H9 (cell line): ENCODE data around the gene RAB11FIP5. TPM values are rescaled to one million over a fixed set of nuclear protein-coding genes. Genes with fewer than 3 reads are reported as not detected.

Experiments used
- DNase-seq: peaks from one replicate; pipeline ENCODE4 v3.0.0-alpha.2; 2017
- H2AFZ ChIP-seq: one replicate; pipeline ENCODE4 v1.6.1; 2013; ENCODE audit warnings: mild to moderate bottlenecking, low read length, control low read depth, moderate library complexity
- H2AK5ac ChIP-seq: 2 replicates; pipeline ENCODE4 v1.6.1; 2013; ENCODE audit warnings: low read length, control low read depth, mixed read lengths; ENCODE audit not compliant: insufficient read length
- H2BK120ac ChIP-seq: one replicate; pipeline ENCODE4 v1.6.1; 2013; ENCODE audit warnings: low read depth, mild to moderate bottlenecking, low read length, control low read depth, inconsistent platforms; ENCODE audit not compliant: poor library complexity, severe bottlenecking
- H2BK12ac ChIP-seq: 2 replicates; pipeline ENCODE4 v1.6.1; 2013; ENCODE audit warnings: low read length, control low read depth, mixed read lengths, low read depth; ENCODE audit not compliant: insufficient read length
- H2BK15ac ChIP-seq: 2 replicates; pipeline ENCODE4 v1.6.1; 2013; ENCODE audit warnings: low read depth, low read length, control low read depth
- H2BK20ac ChIP-seq: one replicate; pipeline ENCODE4 v1.6.1; 2013; ENCODE audit warnings: low read depth, mild to moderate bottlenecking, low read length, control low read depth, inconsistent platforms; ENCODE audit not compliant: poor library complexity, severe bottlenecking
- H2BK5ac ChIP-seq: 2 replicates; pipeline ENCODE4 v1.6.1; 2013; ENCODE audit warnings: low read length, control low read depth, mixed read lengths; ENCODE audit not compliant: insufficient read length
- H3K14ac ChIP-seq: 2 replicates; pipeline ENCODE4 v1.6.1; 2013; ENCODE audit warnings: low read length, control low read depth; ENCODE audit not compliant: insufficient read depth
- H3K18ac ChIP-seq: 2 replicates; pipeline ENCODE4 v1.6.1; 2013; ENCODE audit warnings: low read depth, mild to moderate bottlenecking, mixed read lengths, low read length, control low read depth; ENCODE audit not compliant: insufficient read length
- H3K23ac ChIP-seq: 2 replicates; pipeline ENCODE4 v1.6.1; 2013; ENCODE audit warnings: low read length, control low read depth, mixed read lengths, low read depth; ENCODE audit not compliant: insufficient read length
- H3K23me2 ChIP-seq: 2 replicates; pipeline ENCODE4 v1.6.1; 2013; ENCODE audit warnings: low read depth, mild to moderate bottlenecking, mixed read lengths, low read length, control low read depth; ENCODE audit not compliant: insufficient read length, poor library complexity, severe bottlenecking
- H3K27ac ChIP-seq: 2 replicates; pipeline ENCODE4 v1.5.1; 2013; ENCODE audit warnings: low read length, control low read depth, mixed read lengths, low read depth; ENCODE audit not compliant: insufficient read length
- H3K27me3 ChIP-seq: 2 replicates; pipeline ENCODE4 v1.6.1; 2013; ENCODE audit warnings: low read length, control low read depth, inconsistent platforms; ENCODE audit not compliant: insufficient read depth
- H3K4ac ChIP-seq: 2 replicates; pipeline ENCODE4 v1.6.1; 2013; ENCODE audit warnings: low read depth, mild to moderate bottlenecking, control low read depth, inconsistent platforms, low read length, moderate library complexity
- H3K4me1 ChIP-seq: 2 replicates; pipeline ENCODE4 v1.6.1; 2013; ENCODE audit warnings: low read length, control low read depth, inconsistent platforms; ENCODE audit not compliant: insufficient read depth
- H3K4me2 ChIP-seq: 2 replicates; pipeline ENCODE4 v1.6.1; 2013; ENCODE audit warnings: low read length, control low read depth, mixed read lengths; ENCODE audit not compliant: insufficient read length, insufficient read depth
- H3K56ac ChIP-seq: 2 replicates; pipeline ENCODE4 v1.6.1; 2013; ENCODE audit warnings: low read depth, mild to moderate bottlenecking, mixed read lengths, low read length, control low read depth; ENCODE audit not compliant: insufficient read length
- H3K79me1 ChIP-seq: 2 replicates; pipeline ENCODE4 v1.6.1; 2013; ENCODE audit warnings: low read depth, mild to moderate bottlenecking, moderate library complexity, low read length, control low read depth, inconsistent platforms; ENCODE audit not compliant: insufficient read depth, poor library complexity, severe bottlenecking
- H3K79me2 ChIP-seq: 2 replicates; pipeline ENCODE4 v1.6.1; 2013; ENCODE audit warnings: low read length, control low read depth, inconsistent platforms; ENCODE audit not compliant: insufficient read depth
- H3K9ac ChIP-seq: 2 replicates; pipeline ENCODE4 v1.6.1; 2013; ENCODE audit warnings: low read length, control low read depth, mixed read lengths; ENCODE audit not compliant: insufficient read length; ENCODE audit errors: extremely low read depth
- H3K9me3 ChIP-seq: one replicate; pipeline ENCODE4 v1.6.1; 2013; ENCODE audit warnings: low read depth, low read length, inconsistent platforms; ENCODE audit not compliant: control insufficient read depth
- H3T11ph ChIP-seq: one replicate; pipeline ENCODE4 v1.6.1; 2013; ENCODE audit warnings: mild to moderate bottlenecking, low read length, control low read depth, inconsistent platforms
- H4K20me1 ChIP-seq: one replicate; pipeline ENCODE4 v1.6.1; 2013; ENCODE audit not compliant: control insufficient read depth, insufficient read length, insufficient read depth
- H4K5ac ChIP-seq: 2 replicates; pipeline ENCODE4 v1.6.1; 2013; ENCODE audit warnings: low read depth, mild to moderate bottlenecking, mixed read lengths, low read length, control low read depth; ENCODE audit not compliant: insufficient read length
- H4K8ac ChIP-seq: replicated peaks from 2 replicates; pipeline ENCODE4 v1.6.1; 2013; ENCODE audit warnings: low read length, control low read depth, mixed read lengths, low read depth; ENCODE audit not compliant: insufficient read length
- H4K91ac ChIP-seq: 2 replicates; pipeline ENCODE4 v1.6.1; 2013; ENCODE audit warnings: low read depth, mild to moderate bottlenecking, moderate library complexity, mixed read lengths, low read length, control low read depth; ENCODE audit not compliant: insufficient read length
- H3K27ac Mint-ChIP-seq, 3 experiments: 2 replicates in 2 of 3; 3 replicates in 1 of 3; pipeline ENCODE4 v1.8.0; 2020 to 2021; ENCODE audit warnings: mixed read lengths in 3 of 3, mild to moderate bottlenecking in 1 of 3, moderate library complexity in 1 of 3
- H3K27me3 Mint-ChIP-seq: 2 replicates; pipeline ENCODE4 v1.8.0; 2021; ENCODE audit warnings: low read depth, mild to moderate bottlenecking, moderate library complexity, mixed read lengths
- H3K36me3 Mint-ChIP-seq, 3 experiments: 2 replicates in 2 of 3; 3 replicates in 1 of 3; pipeline ENCODE4 v1.8.0; 2020 to 2021; ENCODE audit warnings: low read depth in 3 of 3, mixed read lengths in 3 of 3; ENCODE audit not compliant: insufficient read depth in 1 of 3
- H3K4me1 Mint-ChIP-seq, 2 experiments: 2 replicates each; pipeline ENCODE4 v1.8.0; 2020; ENCODE audit warnings: mixed read lengths in 2 of 2
- H3K4me3 Mint-ChIP-seq, 2 experiments: 2 replicates in 1 of 2; 3 replicates in 1 of 2; pipeline ENCODE4 v1.8.0; 2020 to 2021; ENCODE audit warnings: mild to moderate bottlenecking in 2 of 2, mixed read lengths in 2 of 2, moderate library complexity in 1 of 2
- H3K9me3 Mint-ChIP-seq, 2 experiments: 2 replicates in 1 of 2; 3 replicates in 1 of 2; pipeline ENCODE4 v1.8.0; 2020; ENCODE audit warnings: mild to moderate bottlenecking in 2 of 2, mixed read lengths in 2 of 2, moderate library complexity in 1 of 2
- CTCF ChIP-seq: fragments of 200-600 bp; sonication (generic); conservative IDR thresholded peaks from 3 replicates; pipeline ENCODE4 v1.8.0; 2021; ENCODE audit warnings: antibody characterized with exemption, mild to moderate bottlenecking
- WGBS: extraction: QIAGEN DNeasy Blood & Tissue Kit; methylation state at CpG from one replicate; pipeline ENCODE4 v1.1.7; 2013; ENCODE audit warnings: missing lambda C conversion rate, low lambda C conversion rate, mixed read lengths; ENCODE audit not compliant: insufficient read length; ENCODE audit errors: extremely low coverage; 5-methylcytosine and 5-hydroxymethylcytosine counted together
- total RNA-seq: library from RNA; stranded (reverse); gene quantifications from 2 replicates; pipeline ENCODE4 v1.2.1, GENCODE V29; 2021

The RAB11FIP5 gene
- total RNA-seq, 1 experiment from 2014 or later, result 7.1 TPM

- Histone ChIP-seq H3K9ac (peak overlapping the region; percentile 5), H3K56ac (no peak overlapping the region), H3K23ac (no peak overlapping the region), H2BK15ac (no peak overlapping the region), H3K27ac (no peak overlapping the region), H2BK12ac (no peak overlapping the region), H3T11ph (no peak overlapping the region), H2BK120ac (no peak overlapping the region), H3K4ac (no peak overlapping the region), H3K4me1 (peaks cover 4% of the 10 kb centered on the region; the same call in 1 of the 2 replicates), H4K5ac (no peak overlapping the region), H3K9me3 (no peaks in the 10 kb centered on the region), H2AK5ac (no peak overlapping the region), H3K79me2 (peaks cover 7% of the 10 kb centered on the region; the same call in 1 of the 2 replicates), H2BK5ac (no peak overlapping the region), H3K4me2 (peak overlapping the region; percentile 70), H2BK20ac (no peak overlapping the region), H4K91ac (no peak overlapping the region), H3K79me1 (peaks cover 6% of the 10 kb centered on the region), H3K14ac (no peak overlapping the region), H3K23me2 (peaks cover 7% of the 10 kb centered on the region), H3K18ac (no peak overlapping the region), H4K8ac (no peak overlapping the region), H4K20me1 (peaks cover 2% of the 10 kb centered on the region), H2AFZ (no peak overlapping the region), H3K27me3 (no peaks in the 10 kb centered on the region)
- DNase-seq, result no peak
- peaks cover 0 to 14% (median 5%) of the 10 kb centered on the region in 3 experiments; a peak in 4 of 7 replicates for H3K36me3 Mint-ChIP-seq
- H3K27ac Mint-ChIP-seq, result peak overlapping the region in 1 of 3 experiments; percentile 82; a peak in 3 of 7 replicates
- WGBS, result no CpG with 5 or more reads among the region's 29 CpGs
- H3K4me3 Mint-ChIP-seq, result peak overlapping the region; percentile 88 to 92
- peaks cover 6% of the 10 kb centered on the region for H3K27me3 Mint-ChIP-seq
- TF ChIP-seq CTCF, result no peak
- H3K9me3 Mint-ChIP-seq, result no peaks in the 10 kb centered on the region
- peaks cover 27 to 33% of the 10 kb centered on the region in 2 experiments for H3K4me1 Mint-ChIP-seq
Measured at GRCh38 chr2:73069855-73070642, 42.7 kb downstream of the RAB11FIP5 start.
